ENCODE data around the gene CCND3.

Gene CCND3
- 111 to 154 reads per million in 2 donors for total RNA-seq

DNA sequence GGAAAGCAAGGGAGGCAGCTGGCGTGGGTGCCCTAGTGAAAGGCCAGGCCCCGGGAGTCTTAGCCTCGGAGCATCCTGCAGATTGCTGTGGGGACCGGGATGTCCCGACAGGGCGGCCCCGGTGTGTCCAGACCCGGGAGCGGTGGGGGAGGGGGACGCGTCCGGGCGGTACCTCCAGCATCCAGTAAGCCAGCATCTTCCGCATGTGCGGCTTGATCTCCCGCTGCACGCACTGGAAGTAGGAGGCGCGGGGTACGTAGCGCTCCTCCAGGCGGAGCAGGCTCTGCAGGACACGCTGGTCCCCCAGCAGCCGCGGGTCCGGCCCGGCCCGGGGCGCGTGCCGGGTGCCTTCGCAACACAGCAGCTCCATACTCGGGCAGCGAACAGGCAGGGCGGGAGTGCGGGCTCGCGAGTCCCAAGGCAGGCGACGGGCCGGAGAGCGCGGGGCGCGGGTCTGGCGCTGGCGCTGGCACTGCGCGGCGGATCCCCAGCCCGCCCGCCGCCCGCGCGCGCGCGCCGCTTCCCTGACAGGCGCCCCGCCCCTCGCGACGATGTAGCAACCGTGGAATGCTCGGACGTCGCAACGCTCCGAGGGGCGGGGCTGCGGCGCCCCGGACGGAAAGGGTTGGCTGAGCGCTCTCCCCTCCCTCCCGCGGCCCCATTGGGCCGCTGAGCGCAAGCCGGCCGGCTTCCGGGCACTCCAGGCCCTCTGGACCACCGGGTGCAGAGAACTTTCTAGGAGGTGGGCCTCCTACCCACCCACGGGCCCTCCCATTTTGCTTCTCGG is at the start of gene CCND3:
CCND3 (minus strand) TSS at position 529 of the 787 bp plus-strand sequence; CDS start at position 370, 159 bp downstream.
- DNase-seq: peak; percentile 74

GRCh38 chr6:41986339-41986738 is 44.7 kb upstream of the CCND3 start:
- DNase-seq: no peak

- no peak for DNase-seq
Measured at GRCh38 chr6:41984623-41985022, 43.0 kb upstream of the CCND3 start.

GRCh38 chr6:41976794-41977484 is 35.3 kb upstream of the CCND3 start:
- no peak for DNase-seq

- DNase-seq: no peak
Measured at GRCh38 chr6:41975276-41975675, 33.7 kb upstream of the CCND3 start.

GRCh38 chr6:41974281-41974825 is 32.7 kb upstream of the CCND3 start:
- DNase-seq: no peak

DNA sequence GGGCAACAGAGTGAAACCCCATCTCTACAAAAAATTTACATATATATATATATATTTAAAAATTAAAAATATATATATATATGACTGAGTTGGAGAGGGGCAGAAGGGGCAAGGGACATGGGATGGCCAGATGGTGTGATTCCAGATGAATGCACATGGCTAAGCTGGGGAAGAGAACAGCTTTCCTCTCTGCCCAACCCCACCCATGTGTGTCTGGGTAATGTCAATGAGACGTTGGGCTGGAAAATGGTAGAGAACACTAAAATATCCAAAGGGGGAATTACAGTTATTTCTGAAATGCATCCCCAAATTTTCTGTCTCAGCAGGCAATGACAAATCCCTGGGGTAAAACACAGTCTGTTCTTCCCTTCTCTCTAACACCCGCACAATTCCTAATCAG is 31.2 kb upstream of the CCND3 start:
- DNase-seq: no peak

GRCh38 chr6:41970436-41970846 is 28.8 kb upstream of the CCND3 start:
- DNase-seq: no peak

DNA sequence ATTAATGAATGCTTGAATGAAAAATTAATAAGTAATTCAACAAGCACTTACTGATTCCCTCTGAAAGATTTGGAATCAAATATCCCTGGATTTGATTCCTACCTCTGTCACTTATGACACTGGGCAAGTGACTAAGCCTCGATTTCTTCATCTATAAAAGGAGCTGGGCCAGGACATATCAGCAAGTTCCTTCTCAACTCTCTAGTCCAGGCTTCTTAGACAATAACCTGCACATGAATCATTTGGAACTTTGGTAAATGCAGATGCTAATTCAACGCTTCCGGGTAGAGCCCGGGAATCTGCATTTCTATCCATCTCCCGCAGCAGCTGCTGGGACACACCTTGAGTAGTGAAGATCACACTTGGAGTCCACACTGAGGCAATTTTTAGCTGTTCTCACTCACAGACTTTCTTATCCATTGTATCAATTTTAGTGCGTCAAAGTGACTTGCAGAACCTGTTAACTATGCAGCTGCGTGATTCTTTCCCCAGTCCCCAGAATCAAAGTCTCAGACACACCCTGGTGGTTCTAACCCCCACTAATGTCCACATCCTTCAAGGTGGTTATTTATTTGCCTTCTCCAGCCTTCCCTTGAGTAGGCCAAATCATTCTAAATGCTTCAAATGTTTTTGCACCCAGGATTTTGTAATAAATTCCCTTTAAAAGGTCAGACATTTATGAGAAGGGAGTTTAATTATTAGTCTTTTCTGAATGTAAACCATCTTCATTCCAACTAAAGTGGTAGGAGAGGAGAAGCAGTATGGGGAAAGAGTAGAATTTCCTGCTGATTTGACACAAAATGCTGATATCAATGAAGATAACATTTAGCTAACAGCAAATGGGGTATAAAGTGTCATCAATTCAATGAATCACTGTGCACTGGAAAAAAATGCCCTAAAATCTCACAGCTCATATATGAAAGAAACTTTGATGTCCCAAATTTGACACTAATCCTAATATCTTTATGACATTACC is 26.0 kb upstream of the CCND3 start:
- DNase-seq: no peak

DNA sequence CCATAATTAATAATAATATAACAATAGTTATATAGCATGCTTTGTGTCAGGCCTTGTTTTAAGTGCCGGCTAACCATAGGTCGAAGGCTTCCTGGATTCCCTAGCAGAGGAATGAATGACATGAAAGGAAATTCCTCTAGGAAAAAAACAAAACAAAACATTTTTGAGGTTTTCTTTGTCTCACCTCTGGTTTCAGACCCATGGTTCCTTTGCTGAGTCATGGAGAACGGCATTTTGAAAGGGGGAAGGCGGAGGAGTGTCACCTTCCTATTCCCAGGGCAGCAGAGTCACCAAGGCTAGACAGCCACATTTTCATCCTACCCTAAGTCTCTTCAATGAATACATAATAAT is 25.3 kb upstream of the CCND3 start:
- DNase-seq: no peak

DNA sequence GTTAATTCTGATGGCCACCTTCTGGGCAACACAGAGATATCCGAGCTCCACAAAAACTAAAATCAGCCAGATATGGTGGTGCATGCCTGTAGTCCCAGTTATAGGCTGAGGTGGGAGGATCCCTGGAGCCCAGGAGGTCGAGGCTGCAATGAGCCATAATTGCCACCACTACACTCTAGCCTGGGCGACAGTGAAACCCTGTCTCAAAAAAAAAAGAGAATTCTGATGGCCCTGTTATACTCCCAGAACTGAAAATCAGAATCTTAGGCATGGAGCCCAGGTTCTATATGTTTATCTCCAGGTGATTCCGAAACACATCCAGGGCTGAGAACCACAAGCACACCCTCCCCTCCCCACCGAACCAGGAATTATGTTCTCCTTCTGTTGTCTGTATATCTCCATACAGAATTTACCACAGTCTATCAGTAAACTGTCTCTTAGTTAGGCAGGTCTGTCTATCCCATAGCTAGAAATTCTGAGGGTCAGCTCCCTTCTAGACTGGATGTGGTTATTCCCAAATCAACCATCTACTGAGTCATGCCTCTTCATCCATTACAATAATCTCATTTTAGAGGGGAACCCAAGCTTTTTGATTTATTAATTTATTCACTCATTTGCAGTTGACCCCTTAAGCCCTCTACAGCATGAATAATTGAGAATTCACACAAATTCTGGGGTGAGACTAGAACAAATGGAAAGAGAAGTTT is 24.8 kb upstream of the CCND3 start:
- no peak for DNase-seq

DNA sequence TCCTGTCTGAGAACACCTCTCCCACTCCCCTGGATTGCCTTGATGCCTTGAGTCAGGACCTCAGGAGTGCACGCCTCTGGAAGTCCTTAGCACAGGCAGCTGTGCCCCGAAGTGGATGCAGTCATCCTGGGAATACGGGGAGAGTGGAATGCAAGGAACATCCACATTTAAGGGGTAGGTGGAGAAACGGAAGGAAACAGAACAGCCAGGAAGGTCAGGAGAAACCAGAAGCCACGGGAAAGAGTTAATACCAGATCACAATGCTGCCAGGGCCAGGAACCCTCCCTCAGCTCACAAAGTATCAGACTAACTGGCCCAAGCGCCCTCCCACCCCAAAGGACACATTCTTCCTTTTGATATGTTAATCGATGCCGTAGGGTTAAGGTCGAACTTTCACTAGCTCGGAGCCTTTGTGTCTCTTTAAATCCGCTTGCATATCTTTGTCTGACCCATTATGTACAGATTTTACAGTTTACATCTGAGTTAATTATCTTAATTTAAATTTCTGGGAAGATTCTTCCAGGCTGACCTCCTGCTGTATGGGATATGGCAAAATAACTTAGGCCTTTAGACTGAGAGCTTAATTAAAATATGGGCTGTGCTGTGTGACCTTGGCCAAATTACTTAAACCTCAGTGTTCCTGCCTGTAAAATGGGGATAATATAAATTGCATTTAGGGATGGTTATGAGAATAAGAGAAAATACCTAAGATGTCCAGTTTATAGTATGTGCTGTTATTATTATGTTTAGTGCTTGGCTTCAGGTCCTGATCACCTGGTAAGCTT is 24.0 kb upstream of the CCND3 start:
- no peak for DNase-seq

DNA sequence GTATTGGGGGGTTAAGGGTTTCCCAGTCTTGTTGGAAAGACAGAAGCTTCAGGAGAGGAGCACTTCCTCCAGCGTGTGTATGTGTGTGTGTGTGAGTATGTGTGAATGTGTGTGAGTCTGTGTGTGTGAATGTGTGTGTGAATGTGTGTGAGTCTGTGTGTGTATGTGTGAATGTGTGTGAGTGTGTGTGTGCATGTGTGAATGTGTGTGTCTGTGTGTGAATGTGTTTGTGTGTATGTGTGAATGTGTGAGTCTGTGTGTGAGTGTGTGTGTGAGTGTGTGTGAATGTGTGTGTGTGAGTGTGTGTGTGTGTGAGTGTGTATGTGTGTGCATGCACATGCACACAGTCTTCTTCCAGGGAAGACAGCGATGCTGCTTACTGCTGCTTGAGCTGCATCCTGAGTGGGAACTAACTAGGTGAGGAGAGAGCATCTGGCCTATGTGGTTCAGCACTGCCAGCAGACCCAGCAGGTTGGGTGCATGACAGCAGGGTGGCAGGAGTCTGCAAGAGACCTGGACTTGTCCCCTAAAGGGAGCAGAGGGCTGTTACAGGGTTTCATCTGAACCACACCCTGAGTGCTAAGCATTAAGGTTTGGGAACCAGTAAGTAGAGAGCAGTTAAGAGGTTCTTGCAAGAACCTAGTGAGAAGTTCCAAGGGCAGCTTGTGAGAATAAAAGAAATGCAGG is 22.7 kb upstream of the CCND3 start:
- DNase-seq: no peak

DNA sequence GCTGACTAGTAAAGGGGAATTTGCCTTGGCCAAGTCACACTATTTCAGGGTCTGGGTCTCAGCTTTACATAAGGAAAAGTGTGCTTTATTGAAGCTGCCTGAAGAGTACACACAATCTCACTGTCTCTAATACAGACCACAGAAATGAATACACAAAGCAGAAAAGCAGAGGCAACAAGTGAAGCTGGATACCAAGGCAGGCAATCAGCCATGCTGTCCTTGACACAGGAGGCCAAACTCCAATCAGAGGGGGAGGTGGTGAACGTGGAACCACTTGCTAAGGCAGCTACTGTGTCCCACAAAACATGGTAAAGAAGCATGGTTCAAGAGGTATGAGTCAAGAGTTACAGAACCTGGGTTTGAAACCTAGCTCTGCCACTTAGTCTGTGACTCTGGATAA is 21.8 kb upstream of the CCND3 start:
- DNase-seq: no peak

DNA sequence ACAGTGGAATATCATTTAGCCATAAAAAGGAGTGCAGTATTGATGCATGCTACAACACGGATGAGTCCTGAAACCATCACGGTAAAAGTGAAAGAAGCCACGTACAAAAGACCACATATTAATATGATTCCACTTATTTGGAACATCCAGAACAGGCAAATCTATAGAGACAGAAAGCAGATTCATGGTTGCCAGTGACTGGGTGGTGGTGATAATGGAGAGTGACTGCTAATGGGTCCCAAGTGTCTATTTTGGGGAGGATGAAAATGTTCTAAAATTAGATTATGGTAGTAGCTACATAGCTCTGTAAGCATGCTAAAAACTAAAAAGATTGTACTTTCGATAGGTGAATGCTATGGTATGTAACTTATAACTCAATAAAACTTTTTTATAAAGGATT is 18.4 kb upstream of the CCND3 start:
- no peak for DNase-seq

- no peak for DNase-seq
Measured at GRCh38 chr6:41958022-41958856, 16.6 kb upstream of the CCND3 start.

- DNase-seq: no peak
Measured at GRCh38 chr6:41957117-41957516, 15.5 kb upstream of the CCND3 start.

- no peak for DNase-seq
Measured at GRCh38 chr6:41955412-41955811, 13.8 kb upstream of the CCND3 start.

- DNase-seq: no peak
Measured at GRCh38 chr6:41954668-41955067, 13.1 kb upstream of the CCND3 start.
